IPS-NIHi11 (cell line): ENCODE data around the gene GNPAT.

Experiments
- DNase-seq: peaks from one replicate; pipeline ENCODE4 v3.0.0; 2012; ENCODE audit warnings: mixed read lengths, low spot score

The GNPAT gene

GRCh38 chr1:231213831-231214573 is 27.0 kb upstream of the GNPAT start:
- no peak for DNase-seq

GRCh38 chr1:231214918-231215680 is 25.9 kb upstream of the GNPAT start:
- no peak for DNase-seq

GRCh38 chr1:231215681-231216385 is 25.2 kb upstream of the GNPAT start:
- no peak for DNase-seq

- DNase-seq: peak; percentile 55
These were observed 24.5 kb upstream of the GNPAT start for GRCh38 chr1:231216498-231216897.

- no peak for DNase-seq
These were observed 24.0 kb upstream of the GNPAT start for GRCh38 chr1:231217056-231217455.

GRCh38 chr1:231218078-231218477 is 22.9 kb upstream of the GNPAT start:
- no peak for DNase-seq

- no peak for DNase-seq
These were observed 21.3 kb upstream of the GNPAT start for GRCh38 chr1:231219422-231220401.

GRCh38 chr1:231220801-231221200 is 20.2 kb upstream of the GNPAT start:
- DNase-seq: no peak

- no peak for DNase-seq
These were observed 14.9 kb upstream of the GNPAT start for GRCh38 chr1:231226156-231226555.

GRCh38 chr1:231231511-231231910 is 9.5 kb upstream of the GNPAT start:
- DNase-seq: no peak

GRCh38 chr1:231232870-231233734 is 7.9 kb upstream of the GNPAT start:
- no peak for DNase-seq

- no peak for DNase-seq
These were observed 7.1 kb upstream of the GNPAT start for GRCh38 chr1:231233735-231234417.

GRCh38 chr1:231234506-231234905 is 6.5 kb upstream of the GNPAT start:
- DNase-seq: no peak

- DNase-seq: no peak
These were observed 5.3 kb upstream of the GNPAT start for GRCh38 chr1:231235526-231236207.

- no peak for DNase-seq
These were observed 4.8 kb upstream of the GNPAT start for GRCh38 chr1:231236208-231236591.

GRCh38 chr1:231236938-231237337 is 4.1 kb upstream of the GNPAT start:
- DNase-seq: no peak

GRCh38 chr1:231238298-231238697 is 2.7 kb upstream of the GNPAT start:
- no peak for DNase-seq

- DNase-seq: peak; percentile 31
These were observed 505 bp upstream of the GNPAT start for GRCh38 chr1:231240531-231240882.

- DNase-seq: peak; percentile 44
These were observed 738 bp downstream of the GNPAT start for GRCh38 chr1:231241750-231242149.
